A673 (cell line): Measurements from ENCODE around the gene NFKB2.

Source experiments
- EZH2 ChIP-seq: fragments of 200-600 bp; sonication (generic); IDR thresholded peaks from 2 replicates; pipeline ENCODE4 v1.6.1; 2017; ENCODE audit warnings: borderline replicate concordance, low read depth, mild to moderate bottlenecking, mixed read lengths, antibody characterized with exemption, low read length; ENCODE audit not compliant: poor library complexity, severe bottlenecking
- TF ChIP-seq, protein P1 (sequence below): fragments of 300-800, 200-600 bp; sonication (generic); conservative IDR thresholded peaks from 2 replicates; pipeline ENCODE4 v1.5.1; 2017; ENCODE audit warnings: low read depth, mild to moderate bottlenecking, antibody characterized with exemption, low read length, moderate library complexity, mixed read lengths

DNA sequence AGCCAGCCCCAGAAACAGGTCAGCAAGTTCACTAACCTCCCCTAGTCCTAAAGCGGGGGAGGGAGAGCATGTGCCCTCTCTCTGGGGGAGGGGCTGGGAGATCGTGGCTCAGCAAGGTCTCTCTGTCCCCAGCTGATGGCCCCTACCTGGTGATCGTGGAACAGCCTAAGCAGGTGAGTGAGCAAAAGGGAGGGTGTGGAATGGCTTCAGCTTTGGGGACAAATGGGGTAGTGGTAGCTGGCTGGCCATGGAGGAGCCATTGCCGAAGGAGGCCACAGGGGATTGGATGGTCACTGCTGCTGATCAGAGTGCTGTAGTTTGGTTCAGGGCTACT lies 779 bp downstream of the NFKB2 start:
- TF ChIP-seq, protein P1, sequence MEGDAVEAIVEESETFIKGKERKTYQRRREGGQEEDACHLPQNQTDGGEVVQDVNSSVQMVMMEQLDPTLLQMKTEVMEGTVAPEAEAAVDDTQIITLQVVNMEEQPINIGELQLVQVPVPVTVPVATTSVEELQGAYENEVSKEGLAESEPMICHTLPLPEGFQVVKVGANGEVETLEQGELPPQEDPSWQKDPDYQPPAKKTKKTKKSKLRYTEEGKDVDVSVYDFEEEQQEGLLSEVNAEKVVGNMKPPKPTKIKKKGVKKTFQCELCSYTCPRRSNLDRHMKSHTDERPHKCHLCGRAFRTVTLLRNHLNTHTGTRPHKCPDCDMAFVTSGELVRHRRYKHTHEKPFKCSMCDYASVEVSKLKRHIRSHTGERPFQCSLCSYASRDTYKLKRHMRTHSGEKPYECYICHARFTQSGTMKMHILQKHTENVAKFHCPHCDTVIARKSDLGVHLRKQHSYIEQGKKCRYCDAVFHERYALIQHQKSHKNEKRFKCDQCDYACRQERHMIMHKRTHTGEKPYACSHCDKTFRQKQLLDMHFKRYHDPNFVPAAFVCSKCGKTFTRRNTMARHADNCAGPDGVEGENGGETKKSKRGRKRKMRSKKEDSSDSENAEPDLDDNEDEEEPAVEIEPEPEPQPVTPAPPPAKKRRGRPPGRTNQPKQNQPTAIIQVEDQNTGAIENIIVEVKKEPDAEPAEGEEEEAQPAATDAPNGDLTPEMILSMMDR, result no peak
- no peak for TF ChIP-seq EZH2
